Mucosa of descending colon (tissue), 3 donors: ENCODE results near the gene LMF1. TPM values are rescaled to one million over a fixed set of nuclear protein-coding genes. Genes with fewer than 3 reads are reported as not detected.

Experiments used
- ATAC-seq: fragments of 200-7000 bp; cut with Tn5 transposase; one replicate; pipeline ENCODE4 v1.9.1; 2020; ENCODE audit warnings: mild to moderate bottlenecking, moderate library complexity
- DNase-seq, 3 donors: peaks; one replicate each; pipeline ENCODE4 v3.0.0-alpha.2; 2020
- H3K36me3 ChIP-seq: fragments of 200-600 bp; one replicate; pipeline ENCODE4 v1.8.0; 2021; ENCODE audit warnings: low read depth, mild to moderate bottlenecking
- H3K4me1 ChIP-seq: fragments of 200-600 bp; one replicate; pipeline ENCODE4 v1.8.0; 2021; ENCODE audit warnings: low read depth, mild to moderate bottlenecking
- H3K4me3 ChIP-seq: fragments of 200-600 bp; one replicate; pipeline ENCODE4 v1.8.0; 2021; ENCODE audit warnings: mild to moderate bottlenecking
- H3K9me3 ChIP-seq: fragments of 200-600 bp; one replicate; pipeline ENCODE4 v1.8.0; 2021; ENCODE audit warnings: mild to moderate bottlenecking
- CTCF ChIP-seq: fragments of 200-600 bp; IDR thresholded peaks from one replicate; pipeline ENCODE4 v1.8.0; 2022; ENCODE audit warnings: antibody characterized with exemption, mild to moderate bottlenecking
- intact Hi-C, 2 donors: fragments of 100-400 bp; cut with DNase I in 1 of 2; cut with micrococcal nuclease in 1 of 2; formaldehyde crosslinking; loops; one replicate each; pipeline versions ENCODE4 v1.11.0 to v1.11.1; 2022; cut with DNase I, micrococcal nuclease
- total RNA-seq, 3 donors: library from RNA; stranded (reverse); fragmentation: NEBNext Ultra II Directional in 2 of 3; extraction: Animal tissue kit (Norgen Biotek cat#: 25700) in 2 of 3; gene quantifications; one replicate each; pipeline versions ENCODE4 v1.2.1 to v1.2.4, GENCODE V29; 2021 to 2023
- donor health status: DM: no; HTN: no; CAD: no; lungs with moderate emphysema.
- donor health status: DM: no; HTN: no; CAD: no.
- donor health status: DM: no; HTN: yes; CAD: no.

LMF1 gene
- total RNA-seq, 3 donors from 2014 or later: 16.4 to 26.5 (median 25.1) TPM

DNA sequence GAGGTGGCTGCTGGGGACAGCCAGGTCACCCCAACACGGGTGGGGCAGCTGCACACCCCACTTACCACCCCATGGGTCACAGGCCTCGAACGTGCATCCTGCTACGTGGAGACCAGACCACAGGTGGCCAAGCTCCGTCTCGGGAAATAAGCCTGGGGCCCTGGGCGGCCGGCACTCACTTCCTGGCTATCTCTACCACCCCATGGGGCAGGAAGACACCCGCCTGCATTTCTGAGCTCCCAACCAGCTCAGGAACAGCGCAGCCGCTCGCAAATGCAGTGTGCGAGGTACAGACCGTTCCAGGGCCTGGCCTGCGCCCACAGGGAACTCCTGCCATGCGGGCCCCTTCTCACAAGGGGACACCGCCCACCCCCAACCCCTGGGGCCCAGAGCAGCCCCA lies 165.3 kb downstream of the LMF1 start:
- Histone ChIP-seq H3K9me3 (no peaks in the 10 kb centered on the region), H3K4me3 (no peak overlapping the region), H3K4me1 (peaks cover 3% of the 10 kb centered on the region), H3K36me3 (no peaks in the 10 kb centered on the region)
- intact Hi-C loops: no loop called here
- DNase-seq (no peak), ATAC-seq (no peak)
- no peak for TF ChIP-seq CTCF

DNA sequence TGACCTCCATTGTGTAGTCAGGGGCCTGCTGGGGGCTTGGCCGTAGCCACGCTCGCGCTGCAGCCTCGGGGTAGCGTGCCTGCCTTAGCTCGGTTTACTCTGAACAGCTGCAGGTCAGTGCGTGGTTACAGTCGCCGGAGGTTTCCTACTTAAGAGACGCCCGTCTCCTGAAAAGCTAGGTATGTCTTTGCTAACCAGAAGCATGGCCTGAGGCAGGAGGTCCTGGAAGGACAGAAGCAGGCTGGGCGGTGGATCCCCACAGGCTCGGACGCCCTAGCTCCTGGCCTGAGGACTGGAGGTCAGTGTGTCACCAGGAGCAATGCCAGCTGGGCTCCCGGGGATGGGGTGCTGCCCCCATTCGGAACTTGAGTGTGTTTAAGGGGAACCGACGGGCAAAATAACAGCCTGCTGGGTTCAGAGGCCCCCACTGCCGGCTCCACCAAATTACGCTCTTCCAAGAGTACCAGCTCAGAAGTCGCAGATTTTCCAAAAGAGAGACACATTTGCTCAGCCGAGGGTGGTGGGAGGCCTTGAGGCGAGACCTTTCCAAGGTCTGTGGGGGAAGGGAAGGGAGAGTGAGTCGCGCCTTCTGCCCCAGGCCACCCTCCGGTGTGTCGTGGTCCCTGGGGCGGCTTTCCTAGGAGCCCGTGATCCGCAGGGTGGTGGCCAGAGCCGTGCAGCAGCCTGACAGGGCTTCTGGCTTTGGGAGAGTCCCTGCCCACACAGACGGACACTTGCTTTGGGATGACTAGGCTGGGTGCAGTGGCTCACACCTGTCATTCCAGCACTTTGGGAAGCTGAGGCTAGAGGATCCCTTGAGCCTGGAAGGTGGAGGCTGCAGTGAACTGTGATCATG lies 166.4 kb downstream of the LMF1 start:
- intact Hi-C loops: no loop called here
- no peak for ATAC-seq

GRCh38 chr16:803754-804080 lies 167.1 kb downstream of the LMF1 start:
- TF ChIP-seq CTCF: no peak
- peaks cover 3% of the 10 kb centered on the region for H3K4me1 ChIP-seq
- DNase-seq: no peak
- H3K9me3 ChIP-seq: no peaks in the 10 kb centered on the region
- H3K4me3 ChIP-seq: no peak overlapping the region
- no peaks in the 10 kb centered on the region for H3K36me3 ChIP-seq
- intact Hi-C loops: no loop called here
- ATAC-seq: no peak

More for the DNA sequence above, 166.4 kb downstream of the LMF1 start:
- Histone ChIP-seq H3K36me3 (no peaks in the 10 kb centered on the region), H3K4me3 (no peak overlapping the region), H3K9me3 (no peaks in the 10 kb centered on the region), H3K4me1 (peaks cover 3% of the 10 kb centered on the region)
- TF ChIP-seq CTCF: no peak
- DNase-seq: no peak

Other genes starting within 250 kb of the LMF1 start
- 10 to 100 TPM; 36.2 to 39.9 (median 39.8) TPM for gene ANTKMT, start 249.8 kb downstream of the LMF1 start, total RNA-seq
- gene CCDC78, start 244.5 kb downstream of the LMF1 start, total RNA-seq: under 1 TPM; 0.47 to 0.96 (median 0.80) TPM
- gene HAGHL, start 243.9 kb downstream of the LMF1 start, total RNA-seq: 1 to 10 TPM; 1.9 to 6.6 (median 3.5) TPM
- gene CIAO3, start 230.0 kb downstream of the LMF1 start, total RNA-seq: 10 to 100 TPM; 37.7 to 48.7 (median 47.6) TPM
- 1 to 10 TPM; 3.4 to 7.0 (median 4.7) TPM for gene MSLN, start 210.2 kb downstream of the LMF1 start, total RNA-seq
- 10 to 100 TPM; 19.8 to 20.0 (median 19.8) TPM for gene RPUSD1, start 182.6 kb downstream of the LMF1 start, total RNA-seq
- gene CHTF18, start 182.4 kb downstream of the LMF1 start, total RNA-seq: 10 to 100 TPM; 11.9 to 32.4 (median 12.3) TPM
- gene GNG13, start 170.2 kb downstream of the LMF1 start, total RNA-seq: 1 to 10 TPM in 1 of 3 donors, under 1 TPM in 1, not detected in 1; 0.31 to 1.0 TPM
- 1 to 10 TPM in 1 of 3 donors, under 1 TPM in 2; 0.67 to 3.1 (median 0.75) TPM for gene SOX8, start 10.8 kb upstream of the LMF1 start, total RNA-seq
- gene SSTR5, start 101.8 kb upstream of the LMF1 start, total RNA-seq: not detected
- not detected for gene C1QTNF8, start 125.3 kb upstream of the LMF1 start, total RNA-seq
- gene CACNA1H, start 182.1 kb upstream of the LMF1 start, total RNA-seq: 100 to 1,000 TPM in 1 of 3 donors, 1 to 10 TPM in 2; 6.0 to 160 (median 9.5) TPM